A549 (cell line): ENCODE data around the gene KLRC4.

Experiments used
- CEBPB ChIP-seq, 2 experiments: fragments of >200 bp in 1 of 2; sonication (Bioruptor Twin) in 1 of 2; formaldehyde crosslinking in 1 of 2; IDR thresholded peaks; 2 replicates each; pipeline ENCODE4 v1.6.1; 2012 to 2016
- CTCF ChIP-seq: fragments of >200 bp; sonication (Bioruptor Twin); formaldehyde crosslinking; IDR thresholded peaks from 3 replicates; pipeline ENCODE4 v1.5.1; 2016
- MAFK ChIP-seq: fragments of 450-650 bp; IDR thresholded peaks from 2 replicates; pipeline ENCODE4 v1.6.1; 2014; ENCODE audit not compliant: partially characterized antibody
- POLR2A ChIP-seq: IDR thresholded peaks from 2 replicates; pipeline ENCODE4 v1.6.1; 2012; ENCODE audit warnings: mild to moderate bottlenecking, low read length
- RFX5 ChIP-seq: fragments of 450-650 bp; IDR thresholded peaks from 2 replicates; pipeline ENCODE4 v1.7.1; 2014; ENCODE audit warnings: antibody characterized with exemption, mild to moderate bottlenecking, moderate library complexity
- SREBF2 ChIP-seq: fragments of 450-650 bp; IDR thresholded peaks from 2 replicates; pipeline ENCODE4 v1.6.1; 2014; ENCODE audit warnings: mild to moderate bottlenecking, moderate library complexity
- TF ChIP-seq, protein P1 (sequence below): fragments of 450-650 bp; IDR thresholded peaks from 2 replicates; pipeline ENCODE4 v1.6.1; 2014; ENCODE audit warnings: antibody characterized with exemption

DNA sequence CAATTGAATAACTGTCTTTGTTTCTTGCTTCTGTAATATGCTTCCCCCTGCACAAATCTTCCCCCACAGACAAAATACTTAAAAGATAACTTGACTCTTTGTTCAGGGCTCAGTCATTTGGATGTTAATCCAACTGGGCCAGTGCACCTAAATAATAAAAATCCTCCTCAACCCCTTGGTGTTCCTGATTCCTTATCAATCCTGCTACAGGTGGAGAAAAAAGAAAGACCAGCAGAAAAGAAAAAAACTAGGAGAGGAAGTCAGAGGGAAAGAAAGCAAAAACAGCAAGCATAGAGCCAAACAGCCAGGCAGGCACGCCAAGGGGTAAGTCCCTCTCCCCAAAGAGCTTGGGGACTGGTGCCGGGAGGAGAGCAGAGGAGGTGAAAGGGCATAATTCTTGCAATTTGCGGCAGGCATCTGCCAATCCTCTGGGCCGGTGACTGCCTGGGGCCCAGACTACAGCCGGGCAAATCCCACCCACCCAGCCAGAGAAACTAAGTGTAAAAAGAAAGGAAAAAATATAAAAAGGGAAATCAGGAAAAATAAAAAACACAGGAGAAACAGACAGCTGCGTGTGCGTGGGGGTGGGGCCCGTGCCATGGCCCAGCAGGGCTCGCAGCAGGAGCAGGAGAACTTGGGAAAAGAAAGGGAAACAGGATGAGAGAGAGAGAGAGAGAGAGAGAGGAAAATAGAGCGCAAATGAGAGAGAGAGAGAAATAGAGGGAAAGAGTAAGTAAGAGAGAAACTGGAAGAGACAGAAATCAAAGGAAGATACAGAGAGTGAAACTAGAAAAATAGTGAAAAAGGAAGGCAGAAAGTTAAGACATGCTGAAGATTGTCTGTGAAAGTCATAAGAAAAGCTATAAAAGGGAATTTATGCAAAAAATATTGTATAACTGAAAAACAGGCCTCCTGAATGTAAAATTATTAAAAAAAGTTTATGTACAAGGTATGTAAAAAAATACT is 41.1 kb downstream of the KLRC4 start:
- TF ChIP-seq MAFK (no peak), CEBPB (IDR thresholded peaks at IDR 0.05) (no peak), POLR2A (no peak), RFX5 (no peak), SREBF2 (no peak), CTCF (no peak)
- TF ChIP-seq, protein P1, sequence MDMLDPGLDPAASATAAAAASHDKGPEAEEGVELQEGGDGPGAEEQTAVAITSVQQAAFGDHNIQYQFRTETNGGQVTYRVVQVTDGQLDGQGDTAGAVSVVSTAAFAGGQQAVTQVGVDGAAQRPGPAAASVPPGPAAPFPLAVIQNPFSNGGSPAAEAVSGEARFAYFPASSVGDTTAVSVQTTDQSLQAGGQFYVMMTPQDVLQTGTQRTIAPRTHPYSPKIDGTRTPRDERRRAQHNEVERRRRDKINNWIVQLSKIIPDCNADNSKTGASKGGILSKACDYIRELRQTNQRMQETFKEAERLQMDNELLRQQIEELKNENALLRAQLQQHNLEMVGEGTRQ: no peak
